Measurements from ENCODE around the gene VCPKMT.

DNA sequence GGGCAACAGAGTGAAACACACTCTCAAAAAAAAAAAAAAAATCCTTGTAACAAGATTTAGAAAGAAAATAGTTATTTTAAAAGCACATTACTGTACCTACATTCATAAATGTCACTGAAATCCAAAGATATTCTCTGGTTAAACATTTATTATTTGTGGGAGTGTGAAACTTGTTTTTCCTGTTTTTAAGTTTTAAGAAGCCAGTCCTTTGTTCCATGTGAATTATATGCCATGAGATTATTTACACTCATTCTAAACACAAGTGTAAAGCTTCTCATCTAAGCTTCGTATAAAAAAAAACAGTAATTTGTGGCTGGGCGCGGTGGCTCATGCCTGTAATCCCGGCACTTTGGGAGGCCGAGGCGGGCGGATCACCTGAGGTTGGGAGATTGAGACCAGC, 15.0 kb downstream of the VCPKMT start:
- TF ChIP-seq POLR2AphosphoS5 (IDR thresholded peaks at IDR 0.05; ENCODE audit: low read depth, low read length) (no peak), POLR2A (IDR thresholded peaks at IDR 0.05; ENCODE audit: low read depth, low read length) (no peak), TAF1 (IDR thresholded peaks at IDR 0.05; ENCODE audit: borderline replicate concordance, low read depth, low read length) (no peak)

Data from GM12892 (cell line).